Aorta (tissue), 5 donors: ENCODE measurements around the gene GDPD3. TPM values are rescaled to one million over a fixed set of nuclear protein-coding genes. Genes with fewer than 3 reads are reported as not detected.
"Not testable (repeated sequence)": the region's sequence is repeated elsewhere in the genome, so short reads cannot be mapped to it uniquely, and the experiment has no call there.

Experiments
- ATAC-seq: fragments of 200-7000 bp; cut with Tn5 transposase; one replicate; pipeline ENCODE4 v1.9.1; 2022; ENCODE audit warnings: moderate library complexity; ENCODE audit not compliant: low FRiP score
- DNase-seq, 2 donors: peaks; one replicate each; pipeline ENCODE4 v3.0.0-alpha.2; 2020
- H3K27ac ChIP-seq, 2 donors: one replicate each; pipeline ENCODE4 v1.5.1; 2013; ENCODE audit warnings: low read length in 2 of 2, mild to moderate bottlenecking in 2 of 2, moderate library complexity in 2 of 2, control low read depth in 1 of 2, inconsistent platforms in 1 of 2, low read depth in 1 of 2
- H3K27me3 ChIP-seq, 2 donors: one replicate each; pipeline ENCODE4 v1.6.1; 2013; ENCODE audit warnings: control low read depth in 1 of 2, low read length in 1 of 2, mild to moderate bottlenecking in 1 of 2, moderate library complexity in 1 of 2; ENCODE audit not compliant: insufficient read depth in 2 of 2, control insufficient read depth in 1 of 2
- H3K36me3 ChIP-seq, 2 donors: one replicate each; pipeline ENCODE4 v1.6.1; 2013; ENCODE audit warnings: control low read depth in 1 of 2, low read length in 1 of 2, mild to moderate bottlenecking in 1 of 2; ENCODE audit not compliant: insufficient read depth in 2 of 2, control insufficient read depth in 1 of 2
- H3K4me1 ChIP-seq, 2 donors: one replicate each; pipeline ENCODE4 v1.6.1; 2013; ENCODE audit warnings: low read length in 2 of 2, control low read depth in 1 of 2, mild to moderate bottlenecking in 1 of 2, moderate library complexity in 1 of 2; ENCODE audit not compliant: insufficient read depth in 2 of 2, control insufficient read depth in 1 of 2
- H3K4me3 ChIP-seq, 2 donors: one replicate each; pipeline ENCODE4 v1.5.1; 2013; ENCODE audit warnings: low read length in 2 of 2, control low read depth in 1 of 2, mild to moderate bottlenecking in 1 of 2
- H3K9me3 ChIP-seq: one replicate; pipeline ENCODE4 v1.6.1; 2013; ENCODE audit warnings: mild to moderate bottlenecking, low read length; ENCODE audit not compliant: control insufficient read depth
- WGBS, 2 donors: extraction: QIAGEN DNeasy Blood & Tissue Kit; methylation state at CpG; one replicate each; pipeline ENCODE4 v1.1.7; 2013; 5-methylcytosine and 5-hydroxymethylcytosine counted together
- intact Hi-C, 2 donors: fragments of 100-400 bp; cut with DNase I; formaldehyde crosslinking; loops; one replicate each; pipeline versions ENCODE4 v1.14.2 to v1.15.0; 2022
- polyA plus RNA-seq, 2 donors: library from polyadenylated mRNA; stranded (reverse); fragments of 200-250 nt; gene quantifications; one replicate each; pipeline ENCODE4 v1.2.3, GENCODE V29; 2013
- total RNA-seq, 2 donors: library from RNA; stranded (reverse); fragmentation: NEBNext Ultra II Directional; extraction: Animal tissue kit (Norgen Biotek cat#: 25700); gene quantifications; one replicate each; pipeline ENCODE4 v1.2.1, GENCODE V29; 2021
- donor health status: healthy with polysubstance abuse.
- donor health status: Bipolar disorder and iron deficiency.
- donor health status: DM: no; HTN: no; CAD: no.
- donor health status: DM: no; HTN: no; CAD: no.
- donor health status: DM: yes; HTN: yes; CAD: no.

Gene GDPD3
- total and polyA plus RNA-seq, 4 donors = 2.1 to 22.8 (median 12.1) TPM

- DNase-seq (no peak), ATAC-seq (no peak)
- Histone ChIP-seq H3K4me1 (peaks cover 0 to 2% of the 10 kb centered on the region in 2 donors), H3K4me3 (no peak overlapping the region), H3K27me3 (no peaks in the 10 kb centered on the region), H3K36me3 (peaks cover 0 to 3% of the 10 kb centered on the region in 2 donors), H3K9me3 (no peaks in the 10 kb centered on the region), H3K27ac (no peak overlapping the region)
- intact Hi-C loops = loop anchor here in 1 of 2 donors (10.0 kb wide), 1 partner anchor 45 kb away; no protein-coding TSS in a partner anchor
- WGBS, 2 donors = 91 to 92% methylated on average over 2 of the region's 2 CpGs
These were observed 6.1 kb upstream of the GDPD3 start for GRCh38 chr16:30119428-30119827.

- no peak for ATAC-seq
- Histone ChIP-seq H3K9me3 (no peaks in the 10 kb centered on the region), H3K4me1 (no peaks in the 10 kb centered on the region), H3K36me3 (peaks cover 0 to 3% of the 10 kb centered on the region in 2 donors), H3K4me3 (no peak overlapping the region), H3K27me3 (no peaks in the 10 kb centered on the region), H3K27ac (no peak overlapping the region)
- intact Hi-C loops = loop anchor here in 1 of 2 donors (10.0 kb wide), 1 partner anchor 47 kb away; no protein-coding TSS in a partner anchor
- WGBS, 2 donors = 93 to 94% methylated on average over 10 of the region's 10 CpGs
- DNase-seq = no peak
These were observed 4.4 kb upstream of the GDPD3 start for GRCh38 chr16:30117768-30118167.

GRCh38 chr16:30116291-30117207 is 3.2 kb upstream of the GDPD3 start:
- intact Hi-C loops = loop anchor here in 1 of 2 donors (10.0 kb wide), 1 partner anchor 48 kb away; no protein-coding TSS in a partner anchor
- Histone ChIP-seq H3K27ac (no peak overlapping the region), H3K27me3 (no peaks in the 10 kb centered on the region), H3K4me1 (no peaks in the 10 kb centered on the region), H3K4me3 (no peak overlapping the region), H3K36me3 (peaks cover 0 to 3% of the 10 kb centered on the region in 2 donors), H3K9me3 (no peaks in the 10 kb centered on the region)
- ATAC-seq (no peak), DNase-seq (no peak)
- WGBS, 2 donors = 87 to 90% methylated on average over 16 of the region's 16 CpGs

GRCh38 chr16:30115238-30115637 is 1.9 kb upstream of the GDPD3 start:
- DNase-seq = no peak
- no peaks in the 10 kb centered on the region for H3K9me3 ChIP-seq
- ATAC-seq = no peak
- peaks cover 0 to 3% of the 10 kb centered on the region in 2 donors for H3K36me3 ChIP-seq
- H3K4me3 ChIP-seq = no peak overlapping the region
- H3K27me3 ChIP-seq = no peaks in the 10 kb centered on the region
- intact Hi-C loops = loop anchor here in 1 of 2 donors (10.0 kb wide), 1 partner anchor 50 kb away; no protein-coding TSS in a partner anchor
- no peaks in the 10 kb centered on the region for H3K4me1 ChIP-seq
- H3K27ac ChIP-seq = no peak overlapping the region
- 90 to 92% methylated on average over 7 of the region's 7 CpGs for WGBS, 2 donors

- not testable (repeated sequence) for H3K27ac ChIP-seq, DNase-seq, H3K27me3 ChIP-seq, H3K36me3 ChIP-seq, H3K4me3 ChIP-seq, H3K9me3 ChIP-seq, ATAC-seq, H3K4me1 ChIP-seq
- 90% methylated on average over 7 of the region's 7 CpGs for WGBS, 2 donors
- intact Hi-C loops = loop anchor here in 1 of 2 donors (10.0 kb wide), 1 partner anchor 50 kb away; no protein-coding TSS in a partner anchor
These were observed 1.5 kb upstream of the GDPD3 start for GRCh38 chr16:30114833-30115232.

- Histone ChIP-seq H3K9me3 (no peaks in the 10 kb centered on the region), H3K36me3 (peaks cover 0 to 3% of the 10 kb centered on the region in 2 donors), H3K4me1 (no peaks in the 10 kb centered on the region), H3K4me3 (no peak overlapping the region), H3K27ac (no peak overlapping the region), H3K27me3 (no peaks in the 10 kb centered on the region)
- ATAC-seq = no peak
- 69 to 76% methylated on average over 10 to 11 of the region's 11 CpGs for WGBS, 2 donors
- no peak for DNase-seq
- intact Hi-C loops = loop anchor here in 1 of 2 donors (10.0 kb wide), 1 partner anchor 50 kb away; no protein-coding TSS in a partner anchor
These were observed 1.1 kb upstream of the GDPD3 start for GRCh38 chr16:30114411-30114810.

GRCh38 chr16:30113711-30114333 is 485 bp upstream of the GDPD3 start:
- Histone ChIP-seq H3K4me1 (no peaks in the 10 kb centered on the region), H3K4me3 (no peak overlapping the region), H3K9me3 (no peaks in the 10 kb centered on the region), H3K27me3 (no peaks in the 10 kb centered on the region), H3K27ac (no peak overlapping the region), H3K36me3 (peaks cover 0 to 3% of the 10 kb centered on the region in 2 donors)
- DNase-seq = no peak
- ATAC-seq = peak; percentile 20
- intact Hi-C loops = loop anchor here in 1 of 2 donors (2.0 to 10.0 kb wide), 2 partner anchors 51 to 295 kb away; no protein-coding TSS in a partner anchor
- WGBS, 2 donors = 87 to 91% methylated on average over 20 of the region's 20 CpGs

GRCh38 chr16:30112197-30113030 is 923 bp downstream of the GDPD3 start:
- Histone ChIP-seq H3K36me3 (peaks cover 0 to 2% of the 10 kb centered on the region in 2 donors), H3K4me1 (no peaks in the 10 kb centered on the region), H3K4me3 (no peak overlapping the region), H3K27ac (no peak overlapping the region), H3K9me3 (no peaks in the 10 kb centered on the region), H3K27me3 (no peaks in the 10 kb centered on the region)
- intact Hi-C loops = loop anchor here in 1 of 2 donors (2.0 to 10.0 kb wide), 2 partner anchors 52 to 296 kb away; no protein-coding TSS in a partner anchor
- peak; percentile 40 for ATAC-seq
- WGBS, 2 donors = 79 to 83% methylated on average over 27 to 29 of the region's 29 CpGs
- DNase-seq = peak; percentile 72 to 91
